Chondrocyte (in vitro differentiated cells): ENCODE measurements around the gene NUDT2. TPM values are rescaled to one million over a fixed set of nuclear protein-coding genes. Genes with fewer than 3 reads are reported as not detected.
A peak's percentile ranks its signal among the peaks of the same experiment; 100 is the strongest.
"Not testable (repeated sequence)": the region's sequence is repeated elsewhere in the genome, so short reads cannot be mapped to it uniquely, and the experiment has no call there.

Source experiments
- DNase-seq: peaks from one replicate; pipeline ENCODE4 v3.0.0; 2021; ENCODE audit warnings: mixed read lengths, low spot score
- H3K27ac Mint-ChIP-seq: one replicate; pipeline ENCODE4 v1.8.0; 2021; ENCODE audit warnings: mild to moderate bottlenecking, moderate library complexity, mixed read lengths; ENCODE audit not compliant: unreplicated experiment
- H3K27me3 Mint-ChIP-seq: 2 replicates; pipeline ENCODE4 v1.8.0; 2021; ENCODE audit warnings: low read depth, mixed read lengths
- H3K36me3 Mint-ChIP-seq: 2 replicates; pipeline ENCODE4 v1.8.0; 2021; ENCODE audit warnings: low read depth, mixed read lengths
- H3K4me1 Mint-ChIP-seq: 2 replicates; pipeline ENCODE4 v1.8.0; 2021; ENCODE audit warnings: low read depth, mild to moderate bottlenecking, mixed read lengths
- H3K4me3 Mint-ChIP-seq: one replicate; pipeline ENCODE4 v1.8.0; 2021; ENCODE audit warnings: mild to moderate bottlenecking, moderate library complexity, mixed read lengths; ENCODE audit not compliant: unreplicated experiment
- H3K9me3 Mint-ChIP-seq: 2 replicates; pipeline ENCODE4 v1.8.0; 2021; ENCODE audit warnings: low read depth, mixed read lengths
- total RNA-seq: library from RNA; stranded (reverse); gene quantifications from 3 replicates; pipeline ENCODE4 v1.2.1, GENCODE V29; 2021
- TF ChIP-seq, protein P1 (sequence below): fragments of 200-600 bp; sonication (generic); IDR thresholded peaks from 2 replicates; pipeline ENCODE4 v1.5.0; 2021; ENCODE audit warnings: antibody characterized with exemption, mild to moderate bottlenecking, moderate library complexity

Gene NUDT2
- total RNA-seq, 1 donor from 2014 or later, result 17.6 TPM

DNA sequence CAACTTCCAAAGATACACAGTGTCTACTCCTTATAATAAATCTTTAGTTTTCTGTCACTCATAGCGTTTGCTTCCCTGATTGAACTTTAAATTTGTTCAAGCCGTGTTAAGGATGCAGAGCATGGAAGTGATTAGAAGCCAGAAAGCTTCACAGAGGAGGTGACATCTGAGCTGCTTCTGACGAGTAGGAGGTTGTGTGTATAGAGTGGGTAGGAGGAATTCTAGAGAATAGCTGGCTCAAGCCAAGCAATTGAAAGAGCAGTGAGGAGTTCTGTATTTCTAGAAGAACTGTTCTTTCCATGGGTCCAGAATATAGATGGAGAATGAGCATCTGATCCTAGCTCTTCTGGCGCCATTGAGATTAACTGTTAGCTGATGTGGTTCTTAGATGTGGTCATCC is 6.0 kb downstream of the NUDT2 start:
- no peaks in the 10 kb centered on the region for H3K9me3 Mint-ChIP-seq

DNA sequence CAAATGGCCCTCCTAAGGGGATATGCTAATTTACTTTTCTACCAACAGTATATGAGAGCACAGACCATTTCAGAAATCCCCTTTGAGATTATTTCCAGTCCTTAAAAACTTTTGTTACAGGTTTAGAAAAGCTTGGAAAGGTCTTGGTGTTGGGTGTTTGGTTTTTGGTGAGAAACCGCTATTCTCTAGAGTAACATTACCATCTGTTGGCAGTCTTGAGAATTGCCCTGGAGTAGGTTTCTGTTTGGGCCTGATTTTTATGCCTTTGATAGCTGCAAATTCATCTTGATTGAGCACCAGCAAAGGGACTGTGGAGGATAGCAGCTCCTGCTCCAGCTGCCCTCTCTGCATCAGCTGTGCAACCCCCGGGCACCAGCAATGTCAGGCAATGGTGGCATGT is 8.0 kb downstream of the NUDT2 start:
- Mint-ChIP-seq H3K4me1 (no peaks in the 10 kb centered on the region), H3K36me3 (peaks cover 11% of the 10 kb centered on the region), H3K27me3 (no peaks in the 10 kb centered on the region), H3K4me3 (no peak overlapping the region), H3K27ac (no peak overlapping the region), H3K9me3 (no peaks in the 10 kb centered on the region)
- TF ChIP-seq, protein P1, sequence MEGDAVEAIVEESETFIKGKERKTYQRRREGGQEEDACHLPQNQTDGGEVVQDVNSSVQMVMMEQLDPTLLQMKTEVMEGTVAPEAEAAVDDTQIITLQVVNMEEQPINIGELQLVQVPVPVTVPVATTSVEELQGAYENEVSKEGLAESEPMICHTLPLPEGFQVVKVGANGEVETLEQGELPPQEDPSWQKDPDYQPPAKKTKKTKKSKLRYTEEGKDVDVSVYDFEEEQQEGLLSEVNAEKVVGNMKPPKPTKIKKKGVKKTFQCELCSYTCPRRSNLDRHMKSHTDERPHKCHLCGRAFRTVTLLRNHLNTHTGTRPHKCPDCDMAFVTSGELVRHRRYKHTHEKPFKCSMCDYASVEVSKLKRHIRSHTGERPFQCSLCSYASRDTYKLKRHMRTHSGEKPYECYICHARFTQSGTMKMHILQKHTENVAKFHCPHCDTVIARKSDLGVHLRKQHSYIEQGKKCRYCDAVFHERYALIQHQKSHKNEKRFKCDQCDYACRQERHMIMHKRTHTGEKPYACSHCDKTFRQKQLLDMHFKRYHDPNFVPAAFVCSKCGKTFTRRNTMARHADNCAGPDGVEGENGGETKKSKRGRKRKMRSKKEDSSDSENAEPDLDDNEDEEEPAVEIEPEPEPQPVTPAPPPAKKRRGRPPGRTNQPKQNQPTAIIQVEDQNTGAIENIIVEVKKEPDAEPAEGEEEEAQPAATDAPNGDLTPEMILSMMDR, result peak; percentile 56
- no peak for DNase-seq

More for the DNA sequence above, 6.0 kb downstream of the NUDT2 start:
- Mint-ChIP-seq H3K36me3 (peaks cover 5% of the 10 kb centered on the region), H3K27ac (no peak overlapping the region), H3K4me3 (no peak overlapping the region), H3K27me3 (no peaks in the 10 kb centered on the region), H3K4me1 (peaks cover 5% of the 10 kb centered on the region)
- DNase-seq, result no peak
- TF ChIP-seq, protein P1, result no peak

DNA sequence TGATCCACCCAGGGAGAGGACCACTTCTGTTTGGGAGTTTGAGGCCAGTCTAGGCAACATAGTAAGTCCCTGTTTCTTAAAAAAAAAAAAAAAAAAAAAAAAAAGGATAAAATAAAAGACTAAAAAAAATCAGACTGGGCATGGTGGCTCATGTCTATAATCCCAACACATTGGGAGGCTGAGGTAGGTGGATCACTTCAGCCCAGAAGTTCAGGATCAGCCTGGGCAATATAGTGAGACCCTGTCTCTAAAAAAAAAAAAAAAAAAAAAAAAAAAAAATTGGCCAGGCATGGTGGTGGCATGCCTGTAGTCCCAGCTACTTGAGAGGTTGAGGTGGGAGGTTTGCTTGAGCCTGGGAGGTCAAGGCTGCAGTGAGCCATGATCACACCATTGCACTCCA is 8.7 kb downstream of the NUDT2 start:
- H3K27ac Mint-ChIP-seq, H3K4me3 Mint-ChIP-seq: not testable (repeated sequence)

DNA sequence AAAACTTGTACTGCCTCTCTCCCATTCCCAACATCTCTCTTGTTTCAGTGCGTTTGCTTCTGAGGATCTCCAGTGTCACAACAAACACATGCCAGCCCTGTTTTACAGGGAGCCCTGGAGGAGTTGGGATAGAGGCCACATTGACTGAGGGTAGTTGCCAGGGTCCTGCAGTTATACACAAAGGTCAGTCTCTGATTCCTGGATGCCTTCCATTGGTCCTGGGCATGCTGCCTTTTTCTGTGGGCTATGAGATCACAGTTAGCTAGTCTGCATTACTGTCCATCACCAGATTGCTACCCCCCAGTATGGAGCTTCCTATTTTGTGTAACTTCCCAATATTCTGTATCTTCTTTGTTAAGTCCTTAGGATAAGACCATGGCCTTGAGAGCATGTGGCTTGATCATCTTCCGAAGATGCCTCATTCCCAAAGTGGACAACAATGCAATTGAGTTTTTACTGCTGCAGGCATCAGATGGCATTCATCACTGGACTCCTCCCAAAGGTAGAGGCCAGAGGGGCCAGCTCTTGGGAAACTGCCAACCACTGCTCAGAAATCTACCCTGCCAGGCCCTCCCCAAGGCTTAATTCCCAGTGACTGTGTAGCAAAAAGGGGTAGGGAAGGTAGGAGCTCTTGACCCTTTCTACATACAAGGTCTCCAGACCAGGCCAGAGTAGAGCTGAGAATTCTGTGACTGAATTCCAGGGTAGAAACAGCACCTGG is 9.5 kb downstream of the NUDT2 start:
- H3K27ac Mint-ChIP-seq, result no peak overlapping the region
- TF ChIP-seq, protein P1, result no peak
- H3K4me3 Mint-ChIP-seq, result no peak overlapping the region
- H3K27me3 Mint-ChIP-seq, result no peaks in the 10 kb centered on the region
- no peaks in the 10 kb centered on the region for H3K9me3 Mint-ChIP-seq
- H3K4me1 Mint-ChIP-seq, result no peaks in the 10 kb centered on the region
- H3K36me3 Mint-ChIP-seq, result peaks cover 16% of the 10 kb centered on the region
- DNase-seq, result no peak

More for the DNA sequence above, 8.7 kb downstream of the NUDT2 start:
- not testable (repeated sequence) for DNase-seq, H3K9me3 Mint-ChIP-seq, H3K4me1 Mint-ChIP-seq, H3K27me3 Mint-ChIP-seq
- peaks cover 11% of the 10 kb centered on the region for H3K36me3 Mint-ChIP-seq

DNA sequence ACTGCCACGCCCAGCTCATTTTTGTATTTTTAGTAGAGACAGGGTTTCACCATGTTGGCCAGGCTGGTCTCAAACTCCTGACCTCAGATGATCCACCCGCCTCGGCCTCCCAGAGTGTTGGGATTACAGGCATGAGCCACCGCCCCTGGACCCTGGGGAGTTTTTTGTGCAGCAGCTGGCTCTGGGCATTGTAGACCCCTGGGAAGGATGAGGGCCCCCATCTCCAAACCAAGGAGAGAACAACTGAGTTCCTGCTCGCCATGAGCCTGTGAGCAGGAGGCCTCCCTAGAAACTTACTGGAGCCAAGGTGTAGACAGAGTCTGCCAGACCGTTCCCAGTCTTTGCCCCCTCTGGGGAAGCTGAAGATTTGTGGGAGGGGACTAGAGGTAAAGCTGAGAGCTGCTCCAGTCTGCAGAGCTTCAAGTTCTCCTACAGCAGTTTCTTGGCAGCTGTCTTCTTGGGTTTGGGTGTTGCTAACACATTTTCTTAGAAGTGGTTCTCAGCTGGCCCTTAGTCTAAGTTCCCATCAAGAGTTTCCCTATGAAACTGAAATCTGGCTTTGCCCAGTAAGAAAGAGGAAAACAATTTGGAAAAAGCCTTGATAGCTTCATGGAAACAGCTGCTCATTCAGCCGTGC is 12.4 kb downstream of the NUDT2 start:
- Mint-ChIP-seq H3K4me1 (peaks cover 8% of the 10 kb centered on the region), H3K4me3 (no peak overlapping the region), H3K9me3 (no peaks in the 10 kb centered on the region), H3K27ac (no peak overlapping the region), H3K27me3 (no peaks in the 10 kb centered on the region), H3K36me3 (peaks cover 17% of the 10 kb centered on the region)
- DNase-seq, result no peak
- TF ChIP-seq, protein P1, result no peak
